Activated CD4-positive, alpha-beta T cell treated with anti-CD3 and anti-CD28 coated beads, Interleukin-2, amount 50 U/mL, for 48 hours (primary cell): ENCODE data around the gene BAIAP2L2.
"Not testable (repeated sequence)": the region's sequence is repeated elsewhere in the genome, so short reads cannot be mapped to it uniquely, and the experiment has no call there.

Source experiments
- DNase-seq, 2 experiments: peaks; one replicate each; pipeline ENCODE4 v3.0.0-alpha.2; 2020

BAIAP2L2 gene

DNA sequence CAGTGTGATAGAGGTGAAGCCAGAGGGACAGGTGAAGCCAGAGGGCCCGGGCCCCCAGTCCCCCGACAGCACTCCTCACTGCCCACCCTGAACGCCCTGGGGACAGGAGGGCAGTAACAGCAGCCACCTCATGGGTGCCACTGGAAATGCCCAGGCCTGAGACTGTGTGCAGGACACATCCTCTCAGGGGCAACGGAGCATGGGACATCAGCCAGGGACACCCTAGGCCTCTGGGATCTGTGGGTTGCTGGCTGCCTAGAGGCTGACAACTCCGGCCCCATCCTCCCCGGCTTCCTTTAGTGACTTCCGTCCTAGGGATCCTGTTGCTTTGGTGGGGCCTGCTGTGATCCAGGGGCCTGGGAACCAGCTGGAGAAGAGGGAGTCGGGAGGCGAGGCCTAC is 17.4 kb upstream of the BAIAP2L2 start:
- no peak for DNase-seq

DNA sequence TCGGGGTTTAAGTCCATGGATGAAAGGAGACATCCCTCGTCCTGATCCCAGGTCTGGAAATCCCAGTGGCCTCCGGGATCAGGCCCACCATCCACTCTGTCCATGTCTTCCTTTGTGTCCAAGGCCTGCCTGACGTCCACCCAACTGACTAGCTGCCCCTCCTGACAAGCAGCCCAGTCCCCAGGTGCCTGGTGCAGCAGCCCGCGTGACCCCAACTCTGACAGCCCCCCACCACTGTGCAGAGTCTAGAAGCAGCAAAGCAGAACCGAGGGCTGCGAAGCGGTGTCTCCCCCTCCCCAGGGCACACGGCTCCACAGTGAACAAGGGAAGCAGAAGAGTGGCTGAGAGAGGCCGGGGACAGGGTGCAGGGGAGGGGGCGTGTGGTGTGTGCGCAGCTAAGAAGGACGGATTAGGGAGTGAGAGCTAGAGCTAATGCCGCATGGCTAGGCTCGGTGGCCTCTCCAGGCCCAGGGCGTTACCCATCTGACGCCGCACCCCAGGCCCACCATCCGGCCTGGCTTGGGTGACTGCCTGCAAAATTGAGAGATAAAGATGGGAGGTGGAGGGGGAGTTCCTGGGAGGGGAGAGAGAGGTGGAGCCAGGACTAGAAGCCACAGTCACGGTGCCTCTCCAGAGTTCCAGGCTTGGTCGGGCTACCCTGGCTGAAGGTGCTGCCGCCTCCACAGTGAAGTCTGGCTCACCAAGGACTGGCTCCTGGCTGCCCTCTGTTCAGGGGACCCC is 16.6 kb upstream of the BAIAP2L2 start:
- no peak for DNase-seq

DNA sequence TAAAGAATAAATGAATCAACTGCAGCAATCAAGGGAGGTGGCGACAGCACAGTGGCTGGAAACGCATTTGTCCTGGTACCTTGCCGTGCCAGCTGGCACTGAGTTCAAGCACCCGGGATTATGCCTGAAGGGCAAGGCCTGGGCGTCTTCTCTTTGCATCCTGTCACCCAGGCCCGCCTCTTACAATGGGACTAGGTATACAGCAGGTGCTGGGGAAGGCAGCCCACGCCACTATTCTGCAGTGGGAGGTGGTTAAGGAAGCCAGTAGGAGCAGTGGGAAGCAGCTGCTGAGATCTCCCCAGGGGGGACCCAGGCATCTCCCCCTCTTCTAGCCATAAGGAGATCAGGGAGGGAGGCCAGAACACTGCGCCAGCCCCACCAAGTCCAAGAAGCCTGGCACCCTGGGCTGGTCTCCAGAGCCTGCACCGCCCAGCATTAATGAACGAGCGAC is 15.3 kb upstream of the BAIAP2L2 start:
- no peak for DNase-seq

DNA sequence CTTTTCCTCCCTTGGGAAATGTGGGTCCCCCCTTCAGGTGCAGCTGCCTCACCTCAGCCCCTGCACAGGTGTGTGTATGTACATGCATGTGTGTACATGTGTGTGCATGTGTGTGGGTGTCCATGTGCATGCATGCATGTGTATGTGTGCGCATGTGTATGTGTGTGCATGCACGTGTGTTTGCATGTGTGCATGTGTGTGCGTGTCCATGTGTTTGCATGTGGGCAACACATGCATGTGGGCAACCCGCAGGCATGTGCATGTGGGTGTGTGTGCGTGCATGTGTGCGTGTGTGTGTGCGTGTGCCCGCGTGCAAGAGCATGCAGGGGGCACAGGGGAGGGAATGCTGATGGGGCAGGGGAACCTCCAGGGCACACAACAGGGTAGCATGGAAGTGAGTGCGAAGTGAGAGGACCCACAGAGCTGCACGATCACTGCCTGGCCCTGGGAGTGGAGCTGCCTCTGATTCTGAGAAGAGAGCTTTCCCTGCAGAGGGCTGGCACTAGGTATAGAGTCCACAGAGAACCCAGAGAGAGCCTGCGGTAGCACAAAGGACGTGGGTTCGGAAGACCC is 14.6 kb upstream of the BAIAP2L2 start:
- DNase-seq, result no peak

DNA sequence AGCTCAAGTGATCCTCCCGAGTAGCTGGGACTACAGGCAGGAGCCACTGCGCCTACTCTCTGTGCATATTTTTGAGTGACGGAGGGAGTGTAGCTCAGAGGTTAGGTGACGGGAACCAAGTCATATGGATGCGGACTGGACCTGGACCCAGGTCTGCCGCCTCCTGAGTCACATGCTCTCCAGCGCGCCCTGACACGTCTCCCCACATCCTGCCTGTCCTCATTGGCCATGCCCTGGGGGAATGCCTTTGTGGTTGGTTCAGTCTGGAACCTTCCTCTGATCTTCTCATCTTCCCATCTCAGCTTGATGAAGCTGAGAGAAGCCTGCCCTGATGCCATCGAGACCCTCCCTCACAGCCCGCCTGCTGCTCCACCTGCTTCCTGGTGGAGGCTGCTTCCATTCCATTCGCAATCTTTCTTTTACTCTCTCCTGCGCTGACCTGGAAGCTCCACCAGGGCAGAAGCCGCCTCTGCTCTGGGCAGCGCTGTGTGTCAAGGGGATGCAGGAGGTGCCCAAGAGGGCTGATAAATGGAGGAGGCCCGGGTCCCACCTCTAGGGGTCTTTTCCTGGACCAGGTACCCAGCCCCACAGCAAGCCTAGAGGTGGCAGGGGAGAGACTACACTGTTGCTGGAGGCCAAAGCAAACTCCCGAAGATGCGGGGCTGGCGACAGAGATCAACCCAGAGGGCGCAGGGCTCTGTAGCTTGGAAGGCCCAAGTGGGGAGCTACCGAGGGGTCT is 13.9 kb upstream of the BAIAP2L2 start:
- DNase-seq, result no peak

DNA sequence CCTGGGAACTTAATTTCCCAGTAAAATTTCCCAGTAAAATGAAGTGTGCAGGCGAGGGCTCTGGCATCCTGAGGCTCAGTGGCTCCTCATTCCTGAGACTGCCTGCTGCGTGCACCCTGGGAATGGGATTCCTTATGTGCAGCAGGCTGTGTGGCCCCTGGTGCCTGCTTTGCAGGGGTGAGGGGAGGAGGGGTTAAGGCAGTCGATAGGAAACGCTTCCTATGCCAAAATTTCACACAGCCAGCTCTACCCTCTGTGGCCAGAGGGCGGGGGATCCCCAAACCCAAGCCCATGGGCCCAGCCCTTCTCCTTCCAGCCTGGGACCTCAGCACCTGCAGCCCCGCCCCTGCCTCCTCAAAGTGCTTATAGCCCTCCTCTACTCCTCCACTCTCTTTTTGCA is 12.1 kb upstream of the BAIAP2L2 start:
- no peak for DNase-seq

DNA sequence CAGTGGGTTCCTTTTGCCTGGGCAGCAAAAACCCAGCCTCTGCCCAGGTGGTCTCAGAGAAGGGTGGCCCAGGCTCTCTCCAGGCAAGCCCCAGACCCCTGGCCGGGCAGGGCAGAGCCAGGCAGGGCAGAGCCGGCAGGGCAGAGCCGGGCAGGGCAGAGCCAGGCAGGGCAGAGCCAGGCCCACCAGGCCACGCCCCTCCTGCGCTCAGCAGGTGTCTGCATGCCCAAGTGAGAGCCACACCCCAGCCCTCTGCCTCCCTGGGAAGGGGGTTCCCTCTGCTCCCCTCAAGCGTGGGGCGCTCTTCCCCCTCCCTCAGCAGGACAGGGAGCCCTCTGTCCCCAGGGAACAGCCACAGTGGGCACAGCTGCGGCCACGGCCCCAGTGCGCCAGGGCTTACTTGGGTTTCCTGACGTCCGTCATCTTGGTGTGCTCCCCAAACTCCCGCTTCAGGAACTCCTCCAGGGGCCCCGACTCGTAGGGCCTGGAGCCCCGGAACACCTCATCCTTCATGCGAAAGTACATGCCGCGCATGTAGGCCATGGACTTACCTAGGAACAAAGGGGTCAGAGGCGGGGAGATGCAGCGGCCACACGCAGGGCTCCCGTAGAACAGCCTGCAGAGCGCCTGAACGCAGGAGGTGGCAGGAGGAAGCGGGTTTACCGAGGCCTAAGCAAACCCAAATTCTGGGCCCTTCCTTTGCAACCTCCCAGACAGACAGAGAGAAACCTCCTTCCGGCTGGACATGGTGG is 10.1 kb upstream of the BAIAP2L2 start:
- DNase-seq, result no peak

DNA sequence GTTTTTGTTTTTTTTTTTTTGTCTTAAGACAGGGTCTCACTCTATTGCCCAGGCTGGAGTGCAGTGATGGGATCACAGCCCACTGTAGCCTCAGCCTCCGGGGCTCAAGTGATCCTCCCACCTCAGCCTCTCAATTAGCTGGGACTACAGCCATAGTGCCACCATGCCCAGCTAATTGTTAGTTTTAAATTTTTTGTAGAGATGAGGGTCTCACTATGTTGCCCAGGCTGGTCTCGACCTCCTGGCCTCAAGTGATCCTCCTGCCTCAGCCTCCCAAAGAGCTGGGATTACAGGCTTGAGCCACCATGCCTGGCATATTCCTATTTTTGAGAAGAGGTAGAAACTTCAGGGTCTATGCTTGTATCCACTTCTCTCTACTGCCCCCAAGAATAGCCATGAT is 8.3 kb upstream of the BAIAP2L2 start:
- not testable (repeated sequence) for DNase-seq

DNA sequence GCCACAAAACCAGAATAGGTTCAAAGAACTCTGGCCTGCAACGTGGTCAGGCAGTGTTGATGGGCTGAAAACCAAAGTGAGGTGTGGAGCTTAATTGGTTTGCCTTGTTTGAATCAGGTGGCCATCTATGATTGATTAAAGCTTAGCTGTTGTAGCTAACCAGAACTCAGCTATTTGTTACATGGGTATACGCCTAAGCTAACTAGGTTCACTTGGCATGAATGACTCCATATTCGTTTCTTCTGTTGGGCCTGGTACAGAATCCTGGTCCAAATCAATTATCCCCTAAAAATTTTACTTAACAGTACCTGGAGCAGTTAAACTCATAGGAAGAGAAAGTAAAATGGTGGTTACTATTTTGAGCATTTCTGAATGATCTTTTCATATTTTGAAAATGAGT is 7.7 kb upstream of the BAIAP2L2 start:
- DNase-seq, result no peak

DNA sequence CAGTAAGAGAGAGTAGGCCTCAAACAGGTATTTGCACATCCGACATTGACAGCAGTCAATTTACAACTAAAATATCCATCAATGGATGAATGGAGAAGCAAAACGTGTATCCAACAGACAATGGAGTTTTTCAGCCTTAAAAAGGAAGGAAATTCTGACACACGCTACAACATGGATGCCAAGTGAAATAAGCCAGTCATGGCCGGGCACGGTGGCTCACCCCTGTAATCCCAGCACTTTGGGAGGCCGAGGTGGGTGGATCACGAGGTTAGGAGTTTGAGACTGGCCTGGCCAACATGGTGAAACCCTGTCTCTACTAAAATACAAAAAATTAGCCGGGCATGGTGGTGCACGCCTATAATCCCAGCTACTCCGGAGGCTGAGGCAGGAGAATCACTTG is 7.1 kb upstream of the BAIAP2L2 start:
- DNase-seq, result not testable (repeated sequence)

DNA sequence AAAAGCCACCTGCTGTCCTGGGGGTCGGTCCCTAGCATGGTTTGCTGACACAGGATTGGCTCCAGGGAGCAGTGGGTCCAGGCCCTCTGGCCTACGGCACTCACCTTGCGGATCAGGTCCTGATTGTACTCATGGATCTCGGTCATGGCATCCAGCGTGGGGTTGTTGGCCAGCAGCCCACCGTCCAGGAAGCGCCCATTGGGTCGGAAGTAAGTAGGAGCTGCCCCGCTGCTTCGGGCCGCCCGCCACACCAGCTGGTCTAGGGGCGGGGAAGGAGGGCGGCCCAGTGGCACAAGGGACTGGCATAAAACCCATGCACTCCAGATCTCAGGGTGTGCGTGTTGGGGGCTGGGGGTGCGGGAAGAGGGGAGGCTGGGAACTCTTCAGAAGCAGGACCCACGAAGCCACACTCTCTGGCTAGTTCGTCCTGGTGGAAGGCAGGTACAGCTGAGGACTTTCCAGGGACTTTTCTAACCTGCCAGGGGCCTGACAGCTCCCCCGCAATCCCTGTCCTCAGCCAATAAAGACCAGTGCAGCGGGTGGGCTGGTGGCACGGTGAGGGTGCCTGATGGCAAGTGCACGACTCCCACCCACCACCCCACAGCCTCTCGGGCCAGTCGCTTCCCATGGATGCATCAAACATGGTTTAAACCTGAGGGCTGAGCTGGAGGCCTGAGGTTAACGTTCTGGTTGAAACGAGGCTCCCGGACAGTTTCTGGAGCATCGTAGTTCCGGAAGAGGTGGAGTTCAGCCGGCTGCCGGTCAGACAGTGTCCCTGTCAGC is 5.1 kb upstream of the BAIAP2L2 start:
- no peak for DNase-seq

DNA sequence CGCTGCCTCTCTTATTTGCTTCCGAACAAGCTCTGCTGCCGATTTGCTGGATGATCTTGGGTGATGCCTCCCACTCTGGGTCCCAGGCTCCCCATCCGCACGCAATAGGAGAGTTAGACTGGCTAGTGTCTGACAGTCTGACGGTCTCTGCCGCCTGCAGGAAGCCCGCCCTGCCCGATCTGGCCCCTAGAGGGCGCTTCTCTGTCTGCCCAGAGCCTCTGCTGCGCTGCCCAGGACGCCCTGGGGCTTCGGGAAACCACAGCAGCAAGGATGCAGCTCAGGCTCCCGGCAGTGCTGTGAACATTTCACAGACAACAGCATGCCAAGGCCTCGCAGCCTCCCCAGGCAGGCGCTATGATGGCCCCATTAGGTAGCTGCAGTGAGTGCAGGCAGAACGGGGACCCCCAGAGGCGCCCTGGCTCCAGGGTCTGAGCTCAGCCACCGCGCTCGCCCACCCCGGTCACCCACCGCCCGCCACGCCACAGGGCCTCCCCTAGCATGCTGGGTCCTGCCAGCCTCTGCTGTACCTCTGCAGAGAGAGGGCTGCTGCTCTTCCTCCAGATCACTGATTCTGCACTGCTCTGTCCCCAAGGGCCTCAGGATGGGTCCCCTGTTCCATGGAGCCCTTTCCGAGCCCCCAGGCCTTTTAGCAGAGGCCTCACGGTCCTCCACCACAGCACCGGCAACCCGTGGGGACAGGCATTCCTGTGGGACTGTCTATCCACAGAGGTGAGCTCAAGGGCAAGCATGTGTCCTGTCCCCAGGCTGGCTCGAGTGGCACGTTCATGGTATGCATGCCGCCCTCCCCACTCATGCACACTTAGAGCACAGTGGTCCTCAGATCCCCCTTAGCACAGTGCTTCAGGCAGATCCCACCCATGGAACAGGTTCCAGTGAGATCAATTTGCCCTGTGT is 4.3 kb upstream of the BAIAP2L2 start:
- DNase-seq, result peak; percentile 83 to 87

DNA sequence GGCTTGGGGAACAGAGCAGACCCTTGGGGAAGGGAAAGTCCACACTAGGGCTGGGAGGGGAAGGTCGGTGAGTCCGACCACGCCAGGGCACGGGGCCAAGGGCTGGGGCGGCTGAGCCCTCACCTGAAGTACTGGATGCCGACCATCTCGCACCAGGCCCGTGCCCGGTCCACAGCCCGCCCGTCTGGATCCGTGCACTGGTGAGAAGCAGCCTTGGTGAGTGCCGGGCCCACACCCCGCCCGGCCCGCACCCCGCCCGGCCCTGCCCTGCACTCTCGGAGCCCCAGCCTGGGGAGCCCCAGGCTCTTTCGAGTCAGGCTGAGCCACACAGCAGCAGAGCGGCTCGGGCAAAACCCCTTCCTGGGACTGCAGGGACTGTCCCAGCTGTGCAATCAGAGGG is 1.9 kb upstream of the BAIAP2L2 start:
- DNase-seq, result no peak

DNA sequence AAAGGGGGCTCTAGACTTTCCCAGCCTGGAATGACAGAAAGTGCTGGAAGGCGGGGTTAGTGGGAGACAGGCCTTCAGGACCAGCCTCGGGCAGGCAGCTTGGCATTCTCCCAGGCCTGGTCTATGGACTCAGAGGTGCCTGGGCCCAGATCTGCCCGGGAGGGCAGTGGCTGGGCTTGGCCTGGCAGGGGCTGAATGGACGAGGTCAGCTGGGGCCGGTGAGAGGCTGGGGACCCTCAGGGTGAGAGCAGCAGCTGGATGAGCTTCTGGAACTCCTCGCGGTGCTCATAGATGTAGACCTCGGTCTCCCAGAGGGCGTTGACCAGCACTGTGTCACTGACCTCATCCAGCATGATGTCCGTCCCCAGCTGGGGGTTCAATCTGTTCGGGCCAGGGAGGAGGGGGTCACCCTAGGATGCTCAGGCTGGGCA is 1.5 kb upstream of the BAIAP2L2 start:
- no peak for DNase-seq

DNA sequence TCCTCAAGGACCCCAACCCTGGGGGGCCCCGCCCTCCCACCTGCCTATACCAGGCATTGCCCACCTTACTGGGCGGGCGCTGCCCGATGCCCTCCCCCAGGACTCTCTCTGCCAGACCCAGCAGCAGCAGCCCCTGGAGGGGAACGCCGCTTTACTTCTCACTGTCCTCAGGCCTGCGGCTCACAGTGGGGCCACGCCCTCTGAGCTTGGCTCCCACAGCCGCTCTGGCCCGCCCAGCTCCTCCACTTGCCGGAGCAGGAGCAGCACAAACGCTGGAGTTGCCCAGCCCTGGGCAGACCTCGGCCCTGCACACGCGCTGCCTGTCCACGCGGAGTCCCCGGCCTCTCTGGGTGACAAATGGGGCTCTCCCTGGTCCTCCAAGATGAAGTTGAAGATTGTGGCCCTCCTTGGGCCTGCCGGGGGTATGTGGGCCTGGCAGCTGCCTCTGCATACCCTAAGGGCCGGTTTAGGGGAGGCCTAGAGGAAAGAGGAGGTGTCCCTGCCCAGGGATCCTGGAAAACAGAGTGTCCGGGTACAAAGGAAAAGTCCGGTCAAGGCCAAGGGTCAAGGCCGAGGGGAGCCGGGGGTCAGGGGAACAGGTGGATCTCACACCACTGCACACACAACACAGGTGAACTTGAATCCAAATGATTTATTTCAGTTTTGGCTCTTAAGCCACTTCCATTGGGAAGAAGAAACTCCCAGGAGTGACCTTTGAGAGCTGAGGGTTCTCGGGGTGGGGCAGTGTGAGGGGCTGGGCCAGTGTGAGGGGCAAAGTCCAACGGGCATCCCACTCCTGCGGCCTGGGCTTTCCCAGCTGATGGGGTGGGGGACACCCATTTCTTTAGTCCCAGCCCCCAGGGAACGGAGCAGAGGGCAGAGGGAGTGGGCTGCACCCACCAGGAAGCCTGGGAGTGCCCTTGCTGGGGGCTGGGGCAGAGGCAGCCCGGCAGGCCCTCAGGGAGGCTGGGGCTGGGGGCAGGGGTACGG is 674 bp upstream of the BAIAP2L2 start:
- DNase-seq, result no peak

DNA sequence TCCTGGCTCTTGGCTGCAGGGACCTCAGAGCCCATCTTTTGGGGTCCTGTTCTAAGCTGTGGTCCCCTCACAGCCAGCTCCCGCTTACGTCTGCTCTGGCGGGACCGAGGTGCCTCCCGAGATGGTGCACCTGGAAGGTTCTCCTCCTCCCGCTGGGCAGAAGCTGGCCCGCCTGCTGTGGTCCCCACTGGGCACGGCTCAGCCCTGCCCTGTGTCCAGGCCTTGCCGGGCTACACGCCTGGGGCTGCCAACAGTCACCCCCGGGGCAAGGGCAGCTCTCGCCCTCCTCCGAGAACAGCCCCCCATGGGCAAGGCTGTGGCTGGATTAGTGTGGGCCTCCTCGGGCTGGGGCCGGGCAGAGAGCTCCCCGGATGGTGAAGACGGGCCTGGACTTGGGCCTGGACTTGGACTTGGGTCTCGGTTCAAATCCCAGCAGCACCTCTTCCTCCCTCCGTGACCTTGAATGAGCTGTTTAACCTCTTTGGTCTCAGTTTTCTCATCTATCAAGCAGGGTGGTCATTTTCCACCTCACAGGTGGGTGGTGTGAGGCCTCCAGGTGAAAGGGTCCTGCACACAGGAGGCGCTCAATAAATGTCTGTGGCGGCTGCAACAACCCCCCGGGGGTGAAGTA is 998 bp downstream of the BAIAP2L2 start:
- DNase-seq, result no peak

DNA sequence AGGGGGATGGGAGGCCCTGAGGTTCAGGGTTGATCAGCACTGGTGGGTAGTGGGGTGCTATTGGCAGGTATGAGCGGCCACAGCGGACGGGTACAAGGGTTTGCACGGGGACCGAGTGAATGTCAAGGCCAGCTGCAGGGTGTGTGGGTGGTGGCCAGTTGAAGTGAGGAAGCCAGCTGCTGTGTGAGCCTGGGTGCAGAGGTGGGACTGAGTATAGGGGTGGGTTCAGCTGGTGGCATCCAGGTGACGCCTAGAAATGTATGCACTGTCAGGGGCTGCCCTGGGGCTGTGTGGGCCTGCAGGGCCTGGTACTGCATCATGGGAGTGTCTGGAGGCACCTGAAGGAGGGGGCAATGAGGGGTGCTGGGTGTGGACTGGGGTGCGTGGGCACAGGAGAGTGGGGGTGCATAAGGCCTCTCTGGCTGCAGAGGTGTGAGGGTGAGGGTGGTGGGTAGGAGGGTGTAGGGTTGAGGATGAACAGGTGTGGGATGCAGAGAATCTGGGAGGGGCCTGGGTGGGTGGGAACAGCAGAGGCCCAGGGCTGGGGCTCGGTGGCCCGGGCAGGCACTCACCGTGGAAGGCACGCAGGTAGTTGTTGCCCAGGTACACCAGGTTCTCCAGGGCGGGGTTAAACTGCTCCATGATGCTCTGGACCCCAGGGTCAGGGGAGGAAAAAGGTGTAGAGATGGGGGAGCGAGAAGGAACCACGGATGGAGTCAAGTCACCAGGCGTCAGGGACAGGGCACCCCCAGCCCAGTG is 1.7 kb downstream of the BAIAP2L2 start:
- DNase-seq, result no peak

DNA sequence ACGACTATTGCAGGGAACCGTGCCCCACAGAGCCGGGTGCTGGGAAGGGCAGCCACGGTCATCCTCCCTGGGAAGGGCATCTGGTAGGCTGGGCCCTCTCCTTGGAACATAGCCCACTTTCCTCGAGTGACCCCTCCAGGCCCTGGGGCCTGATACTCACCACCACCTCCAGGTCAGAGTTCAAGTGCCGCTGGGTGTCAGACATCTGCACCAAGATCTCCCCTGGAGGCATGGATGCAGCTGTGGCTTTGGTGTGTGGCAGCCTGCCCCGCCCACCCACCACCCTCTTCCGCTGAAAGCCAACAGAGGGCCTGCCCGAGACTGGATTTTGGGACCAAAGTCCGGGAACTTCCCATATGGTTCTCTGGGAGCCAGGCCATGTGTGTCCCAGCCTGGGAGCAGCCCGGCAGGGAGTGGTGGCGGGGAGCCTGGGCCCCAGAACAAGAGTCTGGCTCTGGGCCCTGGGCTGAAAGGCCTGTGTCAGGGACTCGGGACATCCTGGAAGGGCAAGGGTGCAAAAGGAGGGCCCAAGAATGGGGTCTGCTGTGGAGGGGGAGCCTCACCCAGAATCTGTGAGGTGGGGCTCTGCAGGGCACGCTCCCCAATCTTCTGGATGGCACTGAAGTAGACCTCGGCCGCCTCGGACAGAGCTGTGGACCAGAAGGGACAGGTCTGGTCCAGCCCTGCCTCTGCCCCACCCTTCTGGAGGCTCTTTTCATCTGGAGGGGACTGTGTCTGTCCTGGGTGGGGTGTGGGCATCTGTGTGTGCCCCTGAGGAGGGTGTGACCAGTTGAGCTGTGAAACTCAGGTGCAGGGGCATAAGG is 2.6 kb downstream of the BAIAP2L2 start:
- DNase-seq, result no peak
